GM10248 (cell line): ENCODE results near the gene YARS2.

ENCODE experiments used
- CTCF ChIA-PET: fragments of 300-600 bp; sonication (Branson Sonifier 250); formaldehyde crosslinking; extraction: SDS; loops from one replicate; lab custom pipeline; 2021; ENCODE audit warnings: antibody characterized with exemption; lab: Yijun Ruan, JAX
- POLR2A ChIA-PET: fragments of 350-650 bp; sonication (Branson Sonifier 250); formaldehyde crosslinking; extraction: SDS; loops from one replicate; lab custom pipeline; 2020; ENCODE audit warnings: antibody characterized with exemption; lab: Yijun Ruan, JAX
- DNase-seq: peaks from one replicate; pipeline ENCODE4 v3.0.0; 2012; ENCODE audit errors: extremely low spot score
- CTCF ChIP-seq: IDR thresholded peaks from 2 replicates; pipeline ENCODE4 v1.5.1; 2012; ENCODE audit warnings: mild to moderate bottlenecking, low read depth; ENCODE audit errors: extremely low read depth, missing control alignments, control extremely low read depth

The YARS2 gene

GRCh38 chr12:32742133-32742532 is 13.6 kb downstream of the YARS2 start:
- TF ChIP-seq CTCF: no peak
- CTCF ChIA-PET: interaction anchor here (0.9 to 3.5 kb wide), 3 partner anchors 8 to 376 kb away, joined by 3 to 23 read pairs (median 3); partner anchors contain the start of gene YARS2
- no peak for DNase-seq
- POLR2A ChIA-PET: no interaction called here

GRCh38 chr12:32739279-32739678 is 16.4 kb downstream of the YARS2 start:
- ChIA-PET POLR2A (no interaction called here), CTCF (no interaction called here)
- DNase-seq: no peak
- TF ChIP-seq CTCF: no peak

GRCh38 chr12:32737715-32738114 is 18.0 kb downstream of the YARS2 start:
- no peak for TF ChIP-seq CTCF
- POLR2A ChIA-PET: no interaction called here
- CTCF ChIA-PET: interaction anchor here (1.5 to 1.7 kb wide), 2 partner anchors 15 to 18 kb away, joined by 4 to 15 read pairs; partner anchors contain the start of gene YARS2
- no peak for DNase-seq

GRCh38 chr12:32736445-32736844 is 19.3 kb downstream of the YARS2 start:
- ChIA-PET POLR2A (no interaction called here), CTCF (interaction anchor here (1.5 to 1.7 kb wide), 2 partner anchors 14 to 19 kb away, joined by 4 to 15 read pairs; partner anchors contain the start of gene YARS2)
- DNase-seq: no peak
- TF ChIP-seq CTCF: no peak

- TF ChIP-seq CTCF: no peak
- ChIA-PET CTCF (interaction anchor here (0.6 to 2.2 kb wide), 4 partner anchors 8 to 51 kb away, joined by 3 to 12 read pairs (median 3); partner anchors contain the start of gene YARS2), POLR2A (no interaction called here)
- no peak for DNase-seq
Measured at GRCh38 chr12:32734952-32735351, 20.7 kb downstream of the YARS2 start.

- ChIA-PET POLR2A (no interaction called here), CTCF (no interaction called here)
- DNase-seq: no peak
- TF ChIP-seq CTCF: no peak
Measured at GRCh38 chr12:32727237-32727636, 28.5 kb downstream of the YARS2 start.
